Measurements from ENCODE around the gene CUL4A. TPM values are rescaled to one million over a fixed set of nuclear protein-coding genes. Genes with fewer than 3 reads are reported as not detected.

The CUL4A gene
- polyA plus RNA-seq, 1 donor from 2014 or later = 69.9 TPM

- Histone ChIP-seq H3K9me3 (ENCODE audit: low read length) (no peaks in the 10 kb centered on the region), H3K9me2 (ENCODE audit: insufficient read depth, low read length) (no peaks in the 10 kb centered on the region), H2AFZ (ENCODE audit: low read depth, low read length) (no peak overlapping the region), H3K27ac (ENCODE audit: low read length) (no peak overlapping the region), H3K79me2 (replicated peaks; ENCODE audit: insufficient read depth, low read length) (peaks cover 40% of the 10 kb centered on the region), H4K20me1 (ENCODE audit: insufficient read depth) (no peaks in the 10 kb centered on the region), H3K4me2 (ENCODE audit: low read length) (no peak overlapping the region), H3K36me3 (ENCODE audit: insufficient read depth, low read length) (no peaks in the 10 kb centered on the region), H3K9ac (ENCODE audit: low read length) (no peak overlapping the region), H3K27me3 (ENCODE audit: insufficient read depth, low read depth, low read length) (no peaks in the 10 kb centered on the region), H3K4me3 (ENCODE audit: low read length) (no peak overlapping the region), H3F3A (ENCODE audit: insufficient read depth, low read length, poor library complexity, severe bottlenecking) (no peaks in the 10 kb centered on the region)
- TF ChIP-seq POLR2AphosphoS5 (IDR thresholded peaks at IDR 0.05) (no peak), CTCF (IDR thresholded peaks at IDR 0.05; ENCODE audit: poor library complexity, severe bottlenecking) (no peak), REST (IDR thresholded peaks at IDR 0.05; ENCODE audit: borderline replicate concordance) (no peak), EZH2 (IDR thresholded peaks at IDR 0.05; ENCODE audit: borderline replicate concordance, insufficient read depth, low read length, poor library complexity, severe bottlenecking) (no peak), EP300 (conservative IDR thresholded peaks at IDR 0.05; ENCODE audit: poor library complexity, severe bottlenecking) (no peak), TAF1 (IDR thresholded peaks at IDR 0.05; ENCODE audit: low read depth) (no peak), MXI1 (conservative IDR thresholded peaks at IDR 0.05; ENCODE audit: poor library complexity, severe bottlenecking) (no peak), RAD21 (conservative IDR thresholded peaks at IDR 0.05) (no peak), SMC3 (conservative IDR thresholded peaks at IDR 0.05; ENCODE audit: poor library complexity) (no peak)
Measured at GRCh38 chr13:113304121-113304520, 94.7 kb downstream of the CUL4A start.

GRCh38 chr13:113305208-113305607 lies 95.8 kb downstream of the CUL4A start:
- H3F3A ChIP-seq (ENCODE audit: insufficient read depth, low read length, poor library complexity, severe bottlenecking) = no peaks in the 10 kb centered on the region
- no peaks in the 10 kb centered on the region for H3K9me2 ChIP-seq (ENCODE audit: insufficient read depth, low read length)
- H4K20me1 ChIP-seq (ENCODE audit: insufficient read depth) = no peaks in the 10 kb centered on the region
- H3K9me3 ChIP-seq (ENCODE audit: low read length) = no peaks in the 10 kb centered on the region
- TF ChIP-seq REST (IDR thresholded peaks at IDR 0.05; ENCODE audit: borderline replicate concordance) (no peak), POLR2AphosphoS5 (IDR thresholded peaks at IDR 0.05) (no peak), EP300 (conservative IDR thresholded peaks at IDR 0.05; ENCODE audit: poor library complexity, severe bottlenecking) (no peak), EZH2 (IDR thresholded peaks at IDR 0.05; ENCODE audit: borderline replicate concordance, insufficient read depth, low read length, poor library complexity, severe bottlenecking) (no peak), SMC3 (conservative IDR thresholded peaks at IDR 0.05; ENCODE audit: poor library complexity) (no peak), CTCF (IDR thresholded peaks at IDR 0.05; ENCODE audit: poor library complexity, severe bottlenecking) (no peak), RAD21 (conservative IDR thresholded peaks at IDR 0.05) (no peak), TAF1 (IDR thresholded peaks at IDR 0.05; ENCODE audit: low read depth) (no peak), MXI1 (conservative IDR thresholded peaks at IDR 0.05; ENCODE audit: poor library complexity, severe bottlenecking) (no peak)
- no peak overlapping the region for H2AFZ ChIP-seq (ENCODE audit: low read depth, low read length)
- no peaks in the 10 kb centered on the region for H3K27me3 ChIP-seq (ENCODE audit: insufficient read depth, low read depth, low read length)
- no peak overlapping the region for H3K27ac ChIP-seq (ENCODE audit: low read length)
- peaks cover 33% of the 10 kb centered on the region for H3K79me2 ChIP-seq (replicated peaks; ENCODE audit: insufficient read depth, low read length)
- H3K9ac ChIP-seq (ENCODE audit: low read length) = no peak overlapping the region
- no peak overlapping the region for H3K4me2 ChIP-seq (ENCODE audit: low read length)
- no peaks in the 10 kb centered on the region for H3K36me3 ChIP-seq (ENCODE audit: insufficient read depth, low read length)
- no peak overlapping the region for H3K4me3 ChIP-seq (ENCODE audit: low read length)
